ENCODE measurements around the gene POLN. TPM values are rescaled to one million over a fixed set of nuclear protein-coding genes. Genes with fewer than 3 reads are reported as not detected.

Gene POLN
- total RNA-seq, 1 experiment from 2014 or later, result 0.26 TPM

- H3K9me2 ChIP-seq (replicated peaks; ENCODE audit: low read length), result no peaks in the 10 kb centered on the region
- no peaks in the 10 kb centered on the region for H4K20me1 ChIP-seq (ENCODE audit: low read length)
- ChIA-PET POLR2A (ENCODE audit: unreplicated experiment) (no interaction called here), CTCF (no interaction called here)
- no TSS peak for BruUV-seq (replicated peaks)
- H3F3A ChIP-seq (ENCODE audit: low read length, unreplicated experiment), result no peaks in the 10 kb centered on the region
- H3K4me1 ChIP-seq (ENCODE audit: insufficient read depth, low read length), result no peaks in the 10 kb centered on the region
- ATAC-seq (no peak), DNase-seq (no peak)
- no peak overlapping the region for H3K9ac ChIP-seq (ENCODE audit: low read length)
- no peak overlapping the region for H3K4me3 ChIP-seq (ENCODE audit: low read length)
- no peak for TF ChIP-seq EZH2phosphoT487 (IDR thresholded peaks at IDR 0.05; ENCODE audit: borderline replicate concordance, low read length)
- no peak for TF ChIP-seq CTCF (conservative IDR thresholded peaks at IDR 0.05; ENCODE audit: low read depth, low read length)
- TF ChIP-seq EZH2 (IDR thresholded peaks at IDR 0.05; ENCODE audit: low read length, unreplicated experiment), result no peak
- no peak overlapping the region for H3K4me2 ChIP-seq (ENCODE audit: low read length)
- no peaks in the 10 kb centered on the region for H3K79me2 ChIP-seq (ENCODE audit: low read length)
- H3K9me3 ChIP-seq (ENCODE audit: low read length), result no peaks in the 10 kb centered on the region
- H2AFZ ChIP-seq (ENCODE audit: low read length), result no peak overlapping the region
- no peaks in the 10 kb centered on the region for H3K27me3 ChIP-seq (ENCODE audit: low read length)
- no peaks in the 10 kb centered on the region for H3K36me3 ChIP-seq (ENCODE audit: low read depth, low read length)
- intact Hi-C loops (cut with micrococcal nuclease), result no loop called here
- no peak overlapping the region for H3K27ac ChIP-seq (ENCODE audit: low read length)
Observed at GRCh38 chr4:2178986-2179385, 62.9 kb downstream of the POLN start.

GRCh38 chr4:2177443-2178093, 64.4 kb downstream of the POLN start:
- Histone ChIP-seq H3K27ac (ENCODE audit: low read length) (no peak overlapping the region), H3K9ac (ENCODE audit: low read length) (no peak overlapping the region), H4K20me1 (ENCODE audit: low read length) (no peaks in the 10 kb centered on the region), H3K79me2 (ENCODE audit: low read length) (no peaks in the 10 kb centered on the region), H3K9me3 (ENCODE audit: low read length) (no peaks in the 10 kb centered on the region), H3F3A (ENCODE audit: low read length, unreplicated experiment) (no peaks in the 10 kb centered on the region), H3K9me2 (replicated peaks; ENCODE audit: low read length) (no peaks in the 10 kb centered on the region), H3K4me3 (ENCODE audit: low read length) (no peak overlapping the region), H2AFZ (ENCODE audit: low read length) (no peak overlapping the region), H3K36me3 (ENCODE audit: low read depth, low read length) (no peaks in the 10 kb centered on the region), H3K4me1 (ENCODE audit: insufficient read depth, low read length) (no peaks in the 10 kb centered on the region), H3K4me2 (ENCODE audit: low read length) (no peak overlapping the region), H3K27me3 (ENCODE audit: low read length) (no peaks in the 10 kb centered on the region)
- TF ChIP-seq CTCF (conservative IDR thresholded peaks at IDR 0.05; ENCODE audit: low read depth, low read length), result 0 out of 2 replicates have a peak, but pooled peaks have one; percentile 21
- TF ChIP-seq EZH2 (IDR thresholded peaks at IDR 0.05; ENCODE audit: low read length, unreplicated experiment), result no peak
- TF ChIP-seq EZH2phosphoT487 (IDR thresholded peaks at IDR 0.05; ENCODE audit: borderline replicate concordance, low read length), result no peak
- DNase-seq (peak; percentile 6), ATAC-seq (no peak)
- ChIA-PET POLR2A (ENCODE audit: unreplicated experiment) (no interaction called here), CTCF (no interaction called here)
- intact Hi-C loops (cut with micrococcal nuclease), result no loop called here
- BruUV-seq (replicated peaks), result no TSS peak

- Histone ChIP-seq H3K4me1 (ENCODE audit: insufficient read depth, low read length) (no peaks in the 10 kb centered on the region), H3K9ac (ENCODE audit: low read length) (no peak overlapping the region), H3F3A (ENCODE audit: low read length, unreplicated experiment) (no peaks in the 10 kb centered on the region), H3K27me3 (ENCODE audit: low read length) (no peaks in the 10 kb centered on the region), H2AFZ (ENCODE audit: low read length) (no peak overlapping the region), H3K9me3 (ENCODE audit: low read length) (no peaks in the 10 kb centered on the region), H3K27ac (ENCODE audit: low read length) (no peak overlapping the region), H3K36me3 (ENCODE audit: low read depth, low read length) (no peaks in the 10 kb centered on the region), H3K4me2 (ENCODE audit: low read length) (no peak overlapping the region), H3K4me3 (ENCODE audit: low read length) (no peak overlapping the region), H3K79me2 (ENCODE audit: low read length) (no peaks in the 10 kb centered on the region), H4K20me1 (ENCODE audit: low read length) (no peaks in the 10 kb centered on the region), H3K9me2 (replicated peaks; ENCODE audit: low read length) (no peaks in the 10 kb centered on the region)
- CTCF ChIA-PET, result no interaction called here
- BruUV-seq (replicated peaks), result no TSS peak
- DNase-seq (no peak), ATAC-seq (no peak)
- intact Hi-C loops (cut with micrococcal nuclease), result no loop called here
- TF ChIP-seq EZH2 (IDR thresholded peaks at IDR 0.05; ENCODE audit: low read length, unreplicated experiment) (no peak), CTCF (conservative IDR thresholded peaks at IDR 0.05; ENCODE audit: low read depth, low read length) (no peak), EZH2phosphoT487 (IDR thresholded peaks at IDR 0.05; ENCODE audit: borderline replicate concordance, low read length) (no peak)
- POLR2A ChIA-PET (ENCODE audit: unreplicated experiment), result no interaction called here
Observed at GRCh38 chr4:2175990-2176698, 65.8 kb downstream of the POLN start.

All from PC-3 (cell line).